Rectal smooth muscle tissue (tissue), 1 donor: ENCODE data around the gene CRYL1.

Experiments used
- H3K27ac ChIP-seq: one replicate; pipeline ENCODE4 v1.7.0; 2013; ENCODE audit warnings: low read depth, low read length, inconsistent platforms
- H3K27me3 ChIP-seq: one replicate; pipeline ENCODE4 v1.7.0; 2013; ENCODE audit warnings: low read length; ENCODE audit not compliant: control insufficient read depth, insufficient read depth
- H3K36me3 ChIP-seq: one replicate; pipeline ENCODE4 v1.7.0; 2013; ENCODE audit warnings: low read length; ENCODE audit not compliant: control insufficient read depth, insufficient read depth
- H3K4me1 ChIP-seq: one replicate; pipeline ENCODE4 v1.7.0; 2013; ENCODE audit warnings: low read length; ENCODE audit not compliant: control insufficient read depth, insufficient read depth
- H3K4me3 ChIP-seq: one replicate; pipeline ENCODE4 v1.7.0; 2013; ENCODE audit warnings: low read length
- H3K9ac ChIP-seq: one replicate; pipeline ENCODE4 v1.7.0; 2013; ENCODE audit warnings: low read length

The CRYL1 gene

GRCh38 chr13:20460761-20461160, 64.9 kb downstream of the CRYL1 start:
- H3K4me3 ChIP-seq, result no peak overlapping the region
- H3K27me3 ChIP-seq, result no peaks in the 10 kb centered on the region
- peaks cover 5% of the 10 kb centered on the region for H3K4me1 ChIP-seq
- no peak overlapping the region for H3K27ac ChIP-seq
- no peaks in the 10 kb centered on the region for H3K36me3 ChIP-seq
- H3K9ac ChIP-seq, result no peak overlapping the region

DNA sequence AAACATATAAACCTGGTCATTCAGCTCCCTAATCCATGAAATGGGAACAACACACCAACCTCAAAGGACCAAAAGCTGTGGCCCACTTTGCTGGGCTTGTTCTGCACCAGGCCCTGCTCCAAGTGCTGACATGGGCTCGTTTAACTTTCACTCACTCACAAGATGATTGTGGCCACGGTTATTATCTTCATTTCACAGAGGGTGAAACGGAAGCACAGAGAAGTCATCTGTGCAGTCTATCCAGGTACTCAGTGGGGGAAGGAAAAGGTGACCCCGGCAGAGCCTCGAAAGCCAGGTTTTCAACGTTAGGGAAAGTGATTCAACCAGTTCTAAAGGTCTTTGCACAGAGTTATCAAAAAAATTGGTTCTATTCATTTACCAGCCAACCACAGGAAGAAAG, 68.0 kb downstream of the CRYL1 start:
- H3K36me3 ChIP-seq, result no peaks in the 10 kb centered on the region
- H3K4me1 ChIP-seq, result no peaks in the 10 kb centered on the region
- no peak overlapping the region for H3K9ac ChIP-seq
- H3K27ac ChIP-seq, result no peak overlapping the region
- H3K27me3 ChIP-seq, result no peaks in the 10 kb centered on the region
- H3K4me3 ChIP-seq, result no peak overlapping the region

DNA sequence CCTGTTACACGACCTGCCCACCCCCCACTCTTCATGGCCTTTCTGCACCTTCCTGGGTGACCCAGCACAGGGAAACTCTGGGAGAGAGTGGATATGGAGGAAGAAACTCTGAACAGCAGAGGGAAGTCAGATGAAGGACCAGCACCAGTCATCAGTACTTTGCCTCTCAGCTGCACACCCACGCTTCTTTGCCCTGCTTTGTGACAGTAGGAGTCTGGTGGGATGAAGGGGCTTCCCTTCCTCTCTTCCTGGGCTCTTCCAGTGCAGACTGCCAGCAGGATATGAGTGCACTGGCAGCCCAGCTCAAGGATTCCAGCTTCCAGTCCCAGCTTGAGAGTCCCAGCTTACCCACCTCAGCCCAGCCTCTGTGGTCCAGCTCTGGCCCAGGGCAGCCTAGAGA, 68.9 kb downstream of the CRYL1 start:
- Histone ChIP-seq H3K4me3 (no peak overlapping the region), H3K27ac (no peak overlapping the region), H3K9ac (no peak overlapping the region), H3K4me1 (no peaks in the 10 kb centered on the region), H3K27me3 (no peaks in the 10 kb centered on the region), H3K36me3 (no peaks in the 10 kb centered on the region)

DNA sequence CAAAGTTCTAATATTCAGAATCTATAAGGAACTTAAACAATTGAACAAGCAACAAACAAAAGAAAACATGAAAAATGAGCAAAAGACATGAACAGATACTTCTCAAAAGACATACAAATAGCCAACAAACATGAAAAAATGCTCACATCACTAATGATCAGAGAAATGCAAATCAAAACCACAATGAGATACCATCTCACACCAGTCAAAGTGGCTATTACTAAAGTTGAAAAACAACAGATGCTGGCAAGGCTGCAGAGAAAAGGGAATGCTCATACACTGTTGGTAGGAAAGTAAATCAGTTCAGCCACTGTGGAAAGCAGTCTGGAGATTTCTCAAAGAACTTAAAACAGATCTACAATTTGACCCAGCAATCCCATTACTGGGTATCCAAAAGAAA, 74.3 kb downstream of the CRYL1 start:
- Histone ChIP-seq H3K4me3 (no peak overlapping the region), H3K27me3 (no peaks in the 10 kb centered on the region), H3K9ac (no peak overlapping the region), H3K27ac (no peak overlapping the region), H3K4me1 (no peaks in the 10 kb centered on the region), H3K36me3 (no peaks in the 10 kb centered on the region)

- Histone ChIP-seq H3K4me3 (no peak overlapping the region), H3K27me3 (no peaks in the 10 kb centered on the region), H3K36me3 (no peaks in the 10 kb centered on the region), H3K4me1 (no peaks in the 10 kb centered on the region), H3K9ac (no peak overlapping the region), H3K27ac (no peak overlapping the region)
Measured at GRCh38 chr13:20448470-20448869, 77.2 kb downstream of the CRYL1 start.

- Histone ChIP-seq H3K27ac (no peak overlapping the region), H3K4me3 (no peak overlapping the region)
Measured at GRCh38 chr13:20446900-20447299, 78.8 kb downstream of the CRYL1 start.

GRCh38 chr13:20446405-20446804, 79.3 kb downstream of the CRYL1 start:
- Histone ChIP-seq H3K9ac (no peak overlapping the region), H3K4me1 (no peaks in the 10 kb centered on the region), H3K27me3 (no peaks in the 10 kb centered on the region), H3K36me3 (no peaks in the 10 kb centered on the region), H3K4me3 (no peak overlapping the region), H3K27ac (no peak overlapping the region)

More at GRCh38 chr13:20446900-20447299, 78.8 kb downstream of the CRYL1 start:
- Histone ChIP-seq H3K36me3 (no peaks in the 10 kb centered on the region), H3K9ac (no peak overlapping the region), H3K27me3 (no peaks in the 10 kb centered on the region), H3K4me1 (no peaks in the 10 kb centered on the region)

- no peak overlapping the region for H3K9ac ChIP-seq
- H3K4me3 ChIP-seq, result no peak overlapping the region
- H3K27me3 ChIP-seq, result no peaks in the 10 kb centered on the region
- H3K27ac ChIP-seq, result no peak overlapping the region
- no peaks in the 10 kb centered on the region for H3K36me3 ChIP-seq
- no peaks in the 10 kb centered on the region for H3K4me1 ChIP-seq
Measured at GRCh38 chr13:20442798-20443381, 82.8 kb downstream of the CRYL1 start.

- H3K4me3 ChIP-seq, result no peak overlapping the region
- H3K27me3 ChIP-seq, result no peaks in the 10 kb centered on the region
- H3K4me1 ChIP-seq, result no peaks in the 10 kb centered on the region
- H3K27ac ChIP-seq, result no peak overlapping the region
- no peaks in the 10 kb centered on the region for H3K36me3 ChIP-seq
- H3K9ac ChIP-seq, result no peak overlapping the region
Measured at GRCh38 chr13:20442375-20442774, 83.3 kb downstream of the CRYL1 start.

DNA sequence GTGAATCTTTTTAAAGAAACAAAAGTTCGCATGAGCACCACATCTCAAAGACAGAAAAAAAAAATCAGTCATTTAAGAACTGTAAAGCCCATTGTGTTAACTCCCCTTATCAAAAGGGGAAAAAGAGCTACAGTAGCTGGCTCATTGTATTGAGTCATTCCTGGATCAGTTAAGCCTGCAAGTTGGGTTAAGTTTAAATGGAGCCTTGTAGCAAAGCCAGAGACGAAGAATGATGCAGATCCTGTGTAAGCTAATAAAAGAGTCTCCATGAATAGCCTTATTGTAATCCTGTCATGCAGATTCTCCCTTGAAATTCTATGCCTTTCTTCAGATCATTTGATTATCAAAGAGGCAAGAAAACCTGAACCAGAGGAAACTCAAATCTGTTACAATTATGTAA, 83.8 kb downstream of the CRYL1 start:
- no peak overlapping the region for H3K27ac ChIP-seq
- H3K9ac ChIP-seq, result no peak overlapping the region
- no peaks in the 10 kb centered on the region for H3K27me3 ChIP-seq
- H3K4me1 ChIP-seq, result no peaks in the 10 kb centered on the region
- no peaks in the 10 kb centered on the region for H3K36me3 ChIP-seq
- H3K4me3 ChIP-seq, result no peak overlapping the region

- Histone ChIP-seq H3K4me1 (no peaks in the 10 kb centered on the region), H3K27ac (no peak overlapping the region), H3K4me3 (no peak overlapping the region), H3K27me3 (no peaks in the 10 kb centered on the region), H3K36me3 (no peaks in the 10 kb centered on the region), H3K9ac (no peak overlapping the region)
Measured at GRCh38 chr13:20441056-20441455, 84.6 kb downstream of the CRYL1 start.

DNA sequence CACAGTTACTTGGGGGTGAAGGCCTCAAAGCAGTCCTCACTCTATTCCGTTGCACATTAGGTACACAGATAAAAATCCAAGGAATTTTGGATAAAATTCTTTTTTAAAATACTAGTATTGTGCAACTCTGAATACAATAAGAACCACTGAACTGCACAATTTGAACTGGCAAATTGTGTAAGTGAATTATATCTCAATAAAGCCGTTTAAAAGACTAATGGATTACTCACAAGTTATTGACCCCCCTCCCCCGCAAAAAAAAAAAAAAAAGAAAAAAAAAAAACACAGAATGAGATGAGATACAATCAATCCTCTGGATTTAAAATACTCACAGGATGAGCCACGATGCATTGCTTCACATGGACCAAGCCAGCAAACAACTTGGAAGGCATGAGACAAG, 86.4 kb downstream of the CRYL1 start:
- Histone ChIP-seq H3K4me3 (no peak overlapping the region), H3K36me3 (no peaks in the 10 kb centered on the region), H3K27ac (no peak overlapping the region), H3K27me3 (no peaks in the 10 kb centered on the region), H3K4me1 (no peaks in the 10 kb centered on the region), H3K9ac (no peak overlapping the region)

DNA sequence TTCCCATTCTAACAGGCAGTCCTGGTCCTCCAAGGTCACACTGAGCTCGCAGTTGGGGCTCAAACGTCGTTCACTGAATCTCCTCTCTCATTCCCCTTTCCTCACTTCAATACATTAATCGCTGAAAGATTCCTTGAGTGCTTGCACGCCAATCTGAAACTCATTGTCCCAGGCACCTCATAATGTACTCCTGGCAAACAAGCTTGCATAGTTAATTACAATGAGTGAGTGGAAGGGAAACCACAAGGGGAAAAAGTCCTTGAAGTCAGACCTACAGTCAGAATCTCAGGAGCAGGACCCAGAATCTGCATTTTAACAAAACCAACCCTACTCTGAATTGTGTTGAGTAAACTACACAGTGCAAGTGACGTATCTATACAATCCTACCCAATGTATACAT, 86.9 kb downstream of the CRYL1 start:
- no peaks in the 10 kb centered on the region for H3K27me3 ChIP-seq
- no peak overlapping the region for H3K27ac ChIP-seq
- no peak overlapping the region for H3K4me3 ChIP-seq
- H3K9ac ChIP-seq, result no peak overlapping the region
- H3K36me3 ChIP-seq, result no peaks in the 10 kb centered on the region
- H3K4me1 ChIP-seq, result no peaks in the 10 kb centered on the region
